ENCODE data around the gene CEMIP. TPM values are rescaled to one million over a fixed set of nuclear protein-coding genes. Genes with fewer than 3 reads are reported as not detected.

The CEMIP gene
- total and polyA plus RNA-seq, 4 experiments from 2014 or later, result 0.03 to 0.23 (median 0.17) TPM; not detected in 1

GRCh38 chr15:80929689-80930088 lies 150.5 kb downstream of the CEMIP start:
- H3K36me3 ChIP-seq (ENCODE audit: insufficient read depth, low read length), result no peaks in the 10 kb centered on the region
- H3K4me1 ChIP-seq (ENCODE audit: insufficient read depth, low read length), result no peaks in the 10 kb centered on the region
- H3K4me3 ChIP-seq (ENCODE audit: low read length in 2 of 2), result no peak overlapping the region
- H3K27me3 Mint-ChIP-seq, result no peaks in the 10 kb centered on the region
- no peaks in the 10 kb centered on the region for H3K9me3 Mint-ChIP-seq
- POLR2A ChIA-PET (ENCODE audit: partially characterized antibody), result no interaction called here
- H3K4me3 Mint-ChIP-seq, result no peak overlapping the region
- no peaks in the 10 kb centered on the region for H3K9me3 ChIP-seq (ENCODE audit: control insufficient read depth in 1 of 2, low read length in 2 of 2)
- no peak overlapping the region for H3K27ac ChIP-seq (ENCODE audit: low read depth, low read length)
- CTCF ChIA-PET (ENCODE audit: partially characterized antibody), result no interaction called here
- H3K27me3 ChIP-seq (ENCODE audit: insufficient read depth, low read length), result no peaks in the 10 kb centered on the region
- DNase-seq, result no peak
- intact Hi-C loops (cut with micrococcal nuclease), result no loop called here
- H3K4me1 Mint-ChIP-seq, result no peaks in the 10 kb centered on the region
- peaks cover 4 to 14% of the 10 kb centered on the region in 2 donors for H3K36me3 Mint-ChIP-seq
- H3K27ac Mint-ChIP-seq, result no peak overlapping the region

GRCh38 chr15:80931191-80931590 lies 152.0 kb downstream of the CEMIP start:
- H3K4me1 Mint-ChIP-seq, result no peaks in the 10 kb centered on the region
- H3K4me3 Mint-ChIP-seq, result no peak overlapping the region
- no peak overlapping the region for H3K4me3 ChIP-seq (ENCODE audit: low read length in 2 of 2)
- no peaks in the 10 kb centered on the region for H3K9me3 Mint-ChIP-seq
- no peaks in the 10 kb centered on the region for H3K27me3 Mint-ChIP-seq
- intact Hi-C loops (cut with micrococcal nuclease), result no loop called here
- H3K9me3 ChIP-seq (ENCODE audit: control insufficient read depth in 1 of 2, low read length in 2 of 2), result no peaks in the 10 kb centered on the region
- no peaks in the 10 kb centered on the region for H3K27me3 ChIP-seq (ENCODE audit: insufficient read depth, low read length)
- CTCF ChIA-PET (ENCODE audit: partially characterized antibody), result no interaction called here
- H3K27ac ChIP-seq (ENCODE audit: low read depth, low read length), result no peak overlapping the region
- H3K4me1 ChIP-seq (ENCODE audit: insufficient read depth, low read length), result no peaks in the 10 kb centered on the region
- POLR2A ChIA-PET (ENCODE audit: partially characterized antibody), result no interaction called here
- no peak for DNase-seq
- no peaks in the 10 kb centered on the region for H3K36me3 ChIP-seq (ENCODE audit: insufficient read depth, low read length)
- H3K36me3 Mint-ChIP-seq, result peaks cover 10 to 18% of the 10 kb centered on the region in 2 donors
- H3K27ac Mint-ChIP-seq, result no peak overlapping the region

GRCh38 chr15:80931721-80932512 lies 152.7 kb downstream of the CEMIP start:
- DNase-seq, result no peak
- no peaks in the 10 kb centered on the region for H3K4me1 Mint-ChIP-seq
- no peak overlapping the region for H3K27ac Mint-ChIP-seq
- H3K4me3 ChIP-seq (ENCODE audit: low read length in 2 of 2), result no peak overlapping the region
- H3K9me3 ChIP-seq (ENCODE audit: control insufficient read depth in 1 of 2, low read length in 2 of 2), result no peaks in the 10 kb centered on the region
- H3K4me1 ChIP-seq (ENCODE audit: insufficient read depth, low read length), result no peaks in the 10 kb centered on the region
- H3K27me3 ChIP-seq (ENCODE audit: insufficient read depth, low read length), result no peaks in the 10 kb centered on the region
- ChIA-PET CTCF (ENCODE audit: partially characterized antibody) (no interaction called here), POLR2A (ENCODE audit: partially characterized antibody) (no interaction called here)
- no peak overlapping the region for H3K27ac ChIP-seq (ENCODE audit: low read depth, low read length)
- H3K27me3 Mint-ChIP-seq, result no peaks in the 10 kb centered on the region
- no peaks in the 10 kb centered on the region for H3K9me3 Mint-ChIP-seq
- peaks cover 14 to 24% of the 10 kb centered on the region in 2 donors for H3K36me3 Mint-ChIP-seq
- no peaks in the 10 kb centered on the region for H3K36me3 ChIP-seq (ENCODE audit: insufficient read depth, low read length)
- intact Hi-C loops (cut with micrococcal nuclease), result no loop called here
- no peak overlapping the region for H3K4me3 Mint-ChIP-seq

GRCh38 chr15:80932513-80932815 lies 153.3 kb downstream of the CEMIP start:
- no peaks in the 10 kb centered on the region for H3K9me3 ChIP-seq (ENCODE audit: control insufficient read depth in 1 of 2, low read length in 2 of 2)
- intact Hi-C loops (cut with micrococcal nuclease), result no loop called here
- Mint-ChIP-seq H3K4me3 (no peak overlapping the region), H3K4me1 (no peaks in the 10 kb centered on the region), H3K27me3 (no peaks in the 10 kb centered on the region), H3K9me3 (no peaks in the 10 kb centered on the region), H3K36me3 (peaks cover 16 to 24% of the 10 kb centered on the region in 2 donors), H3K27ac (no peak overlapping the region)
- no peaks in the 10 kb centered on the region for H3K4me1 ChIP-seq (ENCODE audit: insufficient read depth, low read length)
- DNase-seq, result no peak
- ChIA-PET POLR2A (ENCODE audit: partially characterized antibody) (no interaction called here), CTCF (ENCODE audit: partially characterized antibody) (no interaction called here)
- H3K27me3 ChIP-seq (ENCODE audit: insufficient read depth, low read length), result no peaks in the 10 kb centered on the region
- no peak overlapping the region for H3K4me3 ChIP-seq (ENCODE audit: low read length in 2 of 2)
- no peaks in the 10 kb centered on the region for H3K36me3 ChIP-seq (ENCODE audit: insufficient read depth, low read length)
- no peak overlapping the region for H3K27ac ChIP-seq (ENCODE audit: low read depth, low read length)

GRCh38 chr15:80932989-80933388 lies 153.8 kb downstream of the CEMIP start:
- Mint-ChIP-seq H3K9me3 (no peaks in the 10 kb centered on the region), H3K27ac (no peak overlapping the region), H3K27me3 (no peaks in the 10 kb centered on the region), H3K4me3 (no peak overlapping the region), H3K4me1 (no peaks in the 10 kb centered on the region), H3K36me3 (peaks cover 19 to 27% of the 10 kb centered on the region in 2 donors)
- H3K4me1 ChIP-seq (ENCODE audit: insufficient read depth, low read length), result no peaks in the 10 kb centered on the region
- no peaks in the 10 kb centered on the region for H3K27me3 ChIP-seq (ENCODE audit: insufficient read depth, low read length)
- H3K4me3 ChIP-seq (ENCODE audit: low read length in 2 of 2), result no peak overlapping the region
- H3K36me3 ChIP-seq (ENCODE audit: insufficient read depth, low read length), result no peaks in the 10 kb centered on the region
- ChIA-PET CTCF (ENCODE audit: partially characterized antibody) (no interaction called here), POLR2A (ENCODE audit: partially characterized antibody) (no interaction called here)
- H3K27ac ChIP-seq (ENCODE audit: low read depth, low read length), result no peak overlapping the region
- no peaks in the 10 kb centered on the region for H3K9me3 ChIP-seq (ENCODE audit: control insufficient read depth in 1 of 2, low read length in 2 of 2)
- intact Hi-C loops (cut with micrococcal nuclease), result no loop called here
- DNase-seq, result no peak

GRCh38 chr15:80934761-80935221 lies 155.6 kb downstream of the CEMIP start:
- no peaks in the 10 kb centered on the region for H3K27me3 ChIP-seq (ENCODE audit: insufficient read depth, low read length)
- no peak for DNase-seq
- H3K27ac ChIP-seq (ENCODE audit: low read depth, low read length), result no peak overlapping the region
- ChIA-PET CTCF (ENCODE audit: partially characterized antibody) (interaction anchor here (0.9 to 1.0 kb wide), 2 partner anchors 17 to 159 kb away, joined by 3 read pairs; no protein-coding TSS in a partner anchor), POLR2A (ENCODE audit: partially characterized antibody) (no interaction called here)
- H3K4me3 ChIP-seq (ENCODE audit: low read length in 2 of 2), result no peak overlapping the region
- H3K36me3 ChIP-seq (ENCODE audit: insufficient read depth, low read length), result no peaks in the 10 kb centered on the region
- peaks cover 19 to 20% of the 10 kb centered on the region in 2 donors for H3K36me3 Mint-ChIP-seq
- intact Hi-C loops (cut with micrococcal nuclease), result no loop called here
- H3K4me3 Mint-ChIP-seq, result no peak overlapping the region
- no peaks in the 10 kb centered on the region for H3K27me3 Mint-ChIP-seq
- no peaks in the 10 kb centered on the region for H3K9me3 Mint-ChIP-seq
- H3K9me3 ChIP-seq (ENCODE audit: control insufficient read depth in 1 of 2, low read length in 2 of 2), result no peaks in the 10 kb centered on the region
- no peaks in the 10 kb centered on the region for H3K4me1 Mint-ChIP-seq
- peak overlapping the region in 1 of 7 donors; percentile 23 for H3K27ac Mint-ChIP-seq
- no peaks in the 10 kb centered on the region for H3K4me1 ChIP-seq (ENCODE audit: insufficient read depth, low read length)

- POLR2A ChIA-PET (ENCODE audit: partially characterized antibody), result no interaction called here
- H3K27ac Mint-ChIP-seq, result peak overlapping the region in 1 of 7 donors; percentile 12
- H3K4me3 Mint-ChIP-seq, result no peak overlapping the region
- H3K27me3 ChIP-seq (ENCODE audit: insufficient read depth, low read length), result no peaks in the 10 kb centered on the region
- H3K9me3 ChIP-seq (ENCODE audit: control insufficient read depth in 1 of 2, low read length in 2 of 2), result no peaks in the 10 kb centered on the region
- H3K4me1 Mint-ChIP-seq, result no peaks in the 10 kb centered on the region
- H3K9me3 Mint-ChIP-seq, result no peaks in the 10 kb centered on the region
- H3K4me3 ChIP-seq (ENCODE audit: low read length in 2 of 2), result no peak overlapping the region
- no peaks in the 10 kb centered on the region for H3K27me3 Mint-ChIP-seq
- intact Hi-C loops (cut with micrococcal nuclease), result no loop called here
- H3K36me3 Mint-ChIP-seq, result peaks cover 22 to 29% of the 10 kb centered on the region in 2 donors
- H3K36me3 ChIP-seq (ENCODE audit: insufficient read depth, low read length), result peaks cover under 1% of the 10 kb centered on the region
- CTCF ChIA-PET (ENCODE audit: partially characterized antibody), result interaction anchor here (0.9 kb wide), 1 partner anchor 330 kb away, joined by 3 read pairs; no protein-coding TSS in a partner anchor
- no peaks in the 10 kb centered on the region for H3K4me1 ChIP-seq (ENCODE audit: insufficient read depth, low read length)
- no peak overlapping the region for H3K27ac ChIP-seq (ENCODE audit: low read depth, low read length)
- DNase-seq, result no peak
Measured at GRCh38 chr15:80936288-80937078, 157.3 kb downstream of the CEMIP start.

All from CD4-positive, alpha-beta memory T cell (primary cell).